HepG2 (cell line): Measurements from ENCODE around the gene FGFR3. TPM values are rescaled to one million over a fixed set of nuclear protein-coding genes. Genes with fewer than 3 reads are reported as not detected.
A peak's percentile ranks its signal among the peaks of the same experiment; 100 is the strongest.

ENCODE experiments used
- ATAC-seq: fragments of 200-7000 bp; cut with Tn5 transposase; 3 replicates; pipeline ENCODE4 v1.9.1; 2020; ENCODE audit warnings: mild to moderate bottlenecking, moderate library complexity
- BruUV-seq: library from RNA; stranded (reverse); fragments of 400-500 nt; replicated peaks from 2 replicates; lab custom pipeline; 2021; lab: Mats Ljungman, UMichigan
- CTCF ChIA-PET: fragments of 300-600 bp; formaldehyde crosslinking; extraction: SDS; loops from one replicate; lab custom pipeline; 2021; ENCODE audit warnings: low total read pairs, inconsistent platforms, low intra/inter-chr PET ratio; lab: Yijun Ruan, JAX
- POLR2A ChIA-PET: fragments of 350-600 bp; sonication (Branson Sonifier 250); formaldehyde crosslinking; loops from one replicate; lab custom pipeline; 2020; ENCODE audit warnings: antibody characterized with exemption, inconsistent platforms; lab: Yijun Ruan, JAX
- DNase-seq: peaks from one replicate; pipeline ENCODE4 v3.0.0-alpha.2; 2015; ENCODE audit warnings: low spot score
- FAIRE-seq: peaks from 3 replicates; lab custom pipeline; 2011; peaks lifted over from hg19 to GRCh38; lab: Jason Lieb, UNC
- H2AFZ ChIP-seq: one replicate; pipeline ENCODE4 v1.6.1; 2011; ENCODE audit warnings: low read length, inconsistent platforms
- H3K27ac ChIP-seq: fragments of 300-600 bp; 3 replicates; pipeline ENCODE4 v1.8.0; 2011; ENCODE audit warnings: mixed run types, mild to moderate bottlenecking, mixed read lengths, low read length, inconsistent platforms; ENCODE audit not compliant: insufficient read depth; ENCODE audit errors: extremely low read length
- H3K27me3 ChIP-seq, 2 experiments: fragments of 200-600 bp in 1 of 2; 2 replicates in 1 of 2; 3 replicates in 1 of 2; pipeline versions ENCODE4 v1.6.0 to v1.8.0; 2011; ENCODE audit warnings: low read length in 2 of 2, mild to moderate bottlenecking in 2 of 2, moderate library complexity in 2 of 2, inconsistent platforms in 1 of 2; ENCODE audit not compliant: insufficient read depth in 2 of 2, control insufficient read depth in 1 of 2
- H3K36me3 ChIP-seq, 2 experiments: fragments of 200-600 bp in 1 of 2; replicated peaks in 1 of 2; 2 replicates in 1 of 2; 3 replicates in 1 of 2; pipeline versions ENCODE4 v1.5.1 to v1.8.0; 2011; ENCODE audit warnings: low read length in 2 of 2, inconsistent platforms in 1 of 2; ENCODE audit not compliant: insufficient read depth in 2 of 2, control insufficient read depth in 1 of 2
- H3K4me1 ChIP-seq: 2 replicates; pipeline ENCODE4 v1.5.1; 2012; ENCODE audit warnings: low read length, inconsistent platforms; ENCODE audit not compliant: insufficient read depth
- H3K4me2 ChIP-seq: 2 replicates; pipeline ENCODE4 v1.6.0; 2011; ENCODE audit warnings: low read depth, low read length, inconsistent platforms
- H3K4me3 ChIP-seq, 3 experiments: fragments of 200-600 bp in 1 of 3; sonication (generic), shearing (Covaris generic) in 1 of 3; replicated peaks in 1 of 3; 2 replicates each; pipeline ENCODE4 v1.5.1; 2011 to 2016; ENCODE audit warnings: low read length in 3 of 3, inconsistent platforms in 2 of 3, low read depth in 2 of 3, mild to moderate bottlenecking in 2 of 3, control low read depth in 1 of 3, mixed read lengths in 1 of 3; ENCODE audit not compliant: insufficient read depth in 1 of 3
- H3K79me2 ChIP-seq: one replicate; pipeline ENCODE4 v1.6.1; 2011; ENCODE audit warnings: low read length, inconsistent platforms; ENCODE audit not compliant: insufficient read depth
- H3K9ac ChIP-seq: 2 replicates; pipeline ENCODE4 v1.6.0; 2011; ENCODE audit warnings: mild to moderate bottlenecking, low read depth, low read length, inconsistent platforms; ENCODE audit not compliant: insufficient read depth
- H3K9me3 ChIP-seq: 2 replicates; pipeline ENCODE4 v1.5.1; 2012; ENCODE audit warnings: mild to moderate bottlenecking, low read length
- H4K20me1 ChIP-seq: 2 replicates; pipeline ENCODE4 v1.6.0; 2011; ENCODE audit warnings: inconsistent platforms, mild to moderate bottlenecking, low read length, moderate library complexity; ENCODE audit not compliant: insufficient read depth
- AGO2 ChIP-seq: fragments of 200-400 bp; formaldehyde crosslinking; optimal IDR thresholded peaks from 2 replicates; pipeline ENCODE3; 2017; ENCODE audit warnings: mild to moderate bottlenecking, low read depth, low read length, moderate library complexity
- CREM ChIP-seq, 2 experiments: sonication (generic) in 1 of 2; formaldehyde crosslinking in 1 of 2; IDR thresholded peaks; 2 replicates each; pipeline versions ENCODE4 v1.4.0 to v1.6.1; 2016 to 2020; ENCODE audit warnings: antibody characterized with exemption in 1 of 2, mild to moderate bottlenecking in 1 of 2, missing genetic modification reagents in 1 of 2
- DMAP1 ChIP-seq: IDR thresholded peaks from 2 replicates; pipeline ENCODE4 v1.6.1; 2016
- HDAC2 ChIP-seq: sonication (generic); formaldehyde crosslinking; IDR thresholded peaks from 2 replicates; pipeline ENCODE4 v1.4.0; 2020; ENCODE audit warnings: missing genetic modification reagents
- HNRNPL ChIP-seq: fragments of 200-400 bp; formaldehyde crosslinking; IDR thresholded peaks from 2 replicates; pipeline ENCODE4 v1.6.1; 2017; ENCODE audit warnings: mild to moderate bottlenecking, low read depth, low read length
- MYC ChIP-seq: sonication (generic); formaldehyde crosslinking; IDR thresholded peaks from 2 replicates; pipeline ENCODE4 v1.9.0; 2021; ENCODE audit warnings: missing genetic modification reagents, borderline replicate concordance
- NFE2 ChIP-seq: sonication (generic); formaldehyde crosslinking; IDR thresholded peaks from 2 replicates; pipeline ENCODE4 v1.4.0; 2020; ENCODE audit warnings: missing genetic modification reagents
- NR2F6 ChIP-seq, 2 experiments: IDR thresholded peaks; 2 replicates each; pipeline ENCODE4 v1.6.1; 2016; ENCODE audit warnings: antibody characterized with exemption in 1 of 2, mild to moderate bottlenecking in 1 of 2
- ZNF687 ChIP-seq: sonication (generic); formaldehyde crosslinking; IDR thresholded peaks from 2 replicates; pipeline ENCODE4 v1.5.1; 2020; ENCODE audit warnings: mild to moderate bottlenecking, missing genetic modification reagents, moderate library complexity
- ZNF709 ChIP-seq: sonication (generic); formaldehyde crosslinking; IDR thresholded peaks from 2 replicates; pipeline ENCODE4 v1.5.0; 2020; ENCODE audit warnings: mild to moderate bottlenecking, missing genetic modification reagents
- WGBS: methylation state at CpG from one replicate; pipeline ENCODE4 v1.1.6; 2017; ENCODE audit warnings: low lambda C conversion rate; 5-methylcytosine and 5-hydroxymethylcytosine counted together
- in situ Hi-C: cut with HindIII; loops from 2 replicates; pipeline ENCODE4 v1.10.0; 2017; ENCODE audit warnings: low pct_unique_long_range_greater_than_20kb; ENCODE audit not compliant: extremely low pct_ligation_motif_present
- intact Hi-C: fragments of 100-400 bp; cut with micrococcal nuclease; formaldehyde crosslinking; loops from one replicate; pipeline ENCODE4 v1.10.0; 2022; ENCODE audit not compliant: unreplicated experiment
- polyA plus RNA-seq, 8 experiments: library from polyadenylated mRNA; depleted of rRNA in 3 of 8; stranded (reverse) in 7 of 8; unstranded in 1 of 8; fragments of >200 nt; fragmentation: Illumina TruSeq in 4 of 8; extraction: Trizol in 4 of 8; gene quantifications; 2 replicates each; pipeline versions ENCODE4 v1.2.1 to v1.2.3, GENCODE V29; 2011 to 2016; ENCODE audit warnings: low read depth in 4 of 8, missing spikeins in 1 of 8, mixed read lengths in 1 of 8; ENCODE audit not compliant: insufficient read depth in 1 of 8
- total RNA-seq, 5 experiments: library from RNA; depleted of rRNA; stranded (reverse); fragments of >200 nt; fragmentation: Illumina TruSeq; extraction: Trizol; gene quantifications; 2 replicates each; pipeline ENCODE4 v1.2.3, GENCODE V29; 2016; ENCODE audit warnings: low read depth in 1 of 5
- TF ChIP-seq, protein P1 (sequence below): sonication (generic); formaldehyde crosslinking; IDR thresholded peaks from 2 replicates; pipeline ENCODE4 v1.4.0; 2020; ENCODE audit warnings: missing genetic modification reagents

FGFR3 gene
- total and polyA plus RNA-seq, 2 of the 13 experiments (the other 11 are each of a cell fraction or from before 2014, with no cell fraction given), result 103 to 109 TPM

- TF ChIP-seq, protein P1, sequence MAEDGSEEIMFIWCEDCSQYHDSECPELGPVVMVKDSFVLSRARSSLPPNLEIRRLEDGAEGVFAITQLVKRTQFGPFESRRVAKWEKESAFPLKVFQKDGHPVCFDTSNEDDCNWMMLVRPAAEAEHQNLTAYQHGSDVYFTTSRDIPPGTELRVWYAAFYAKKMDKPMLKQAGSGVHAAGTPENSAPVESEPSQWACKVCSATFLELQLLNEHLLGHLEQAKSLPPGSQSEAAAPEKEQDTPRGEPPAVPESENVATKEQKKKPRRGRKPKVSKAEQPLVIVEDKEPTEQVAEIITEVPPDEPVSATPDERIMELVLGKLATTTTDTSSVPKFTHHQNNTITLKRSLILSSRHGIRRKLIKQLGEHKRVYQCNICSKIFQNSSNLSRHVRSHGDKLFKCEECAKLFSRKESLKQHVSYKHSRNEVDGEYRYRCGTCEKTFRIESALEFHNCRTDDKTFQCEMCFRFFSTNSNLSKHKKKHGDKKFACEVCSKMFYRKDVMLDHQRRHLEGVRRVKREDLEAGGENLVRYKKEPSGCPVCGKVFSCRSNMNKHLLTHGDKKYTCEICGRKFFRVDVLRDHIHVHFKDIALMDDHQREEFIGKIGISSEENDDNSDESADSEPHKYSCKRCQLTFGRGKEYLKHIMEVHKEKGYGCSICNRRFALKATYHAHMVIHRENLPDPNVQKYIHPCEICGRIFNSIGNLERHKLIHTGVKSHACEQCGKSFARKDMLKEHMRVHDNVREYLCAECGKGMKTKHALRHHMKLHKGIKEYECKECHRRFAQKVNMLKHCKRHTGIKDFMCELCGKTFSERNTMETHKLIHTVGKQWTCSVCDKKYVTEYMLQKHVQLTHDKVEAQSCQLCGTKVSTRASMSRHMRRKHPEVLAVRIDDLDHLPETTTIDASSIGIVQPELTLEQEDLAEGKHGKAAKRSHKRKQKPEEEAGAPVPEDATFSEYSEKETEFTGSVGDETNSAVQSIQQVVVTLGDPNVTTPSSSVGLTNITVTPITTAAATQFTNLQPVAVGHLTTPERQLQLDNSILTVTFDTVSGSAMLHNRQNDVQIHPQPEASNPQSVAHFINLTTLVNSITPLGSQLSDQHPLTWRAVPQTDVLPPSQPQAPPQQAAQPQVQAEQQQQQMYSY, result no peak
- TF ChIP-seq ZNF709 (CRISPR knock-in tag), result 0 out of 2 replicates have a peak, but pooled peaks have one; percentile 34
- peak; percentile 32; the same call in 1 of the 2 replicates for TF ChIP-seq NR2F6 (IDR thresholded peaks at IDR 0.05)
- peak; percentile 47; the same call in 1 of the 2 replicates for TF ChIP-seq NR2F6 (CRISPR knock-in tag; IDR thresholded peaks at IDR 0.05)
Measured at GRCh38 chr4:1797861-1798579, 4.9 kb downstream of the FGFR3 start (continued).

- Histone ChIP-seq H3K27ac (peak overlapping the region; percentile 92), H3K9ac (peak overlapping the region; percentile 46; the same call in 1 of the 2 replicates), H3K36me3 (peaks cover 21 to 41% of the 10 kb centered on the region in 2 experiments; a peak in 4 of 5 replicates), H3K27me3 (no peaks in the 10 kb centered on the region; a peak in 1 of 5 replicates), H3K4me1 (peaks cover 74% of the 10 kb centered on the region), H3K9me3 (no peaks in the 10 kb centered on the region), H4K20me1 (peaks cover 28% of the 10 kb centered on the region), H2AFZ (no peak overlapping the region), H3K4me3 (peak overlapping the region in 1 of 3 experiments; percentile 16; a peak in 2 of 6 replicates), H3K4me2 (peak overlapping the region; percentile 36), H3K79me2 (peaks cover 60% of the 10 kb centered on the region)
- WGBS, result 57% methylated on average over 18 of the region's 30 CpGs
- CTCF ChIA-PET, result no interaction called here
- POLR2A ChIA-PET, result interaction anchor here (0.9 to 28.6 kb wide), 6 partner anchors 8 to 65 kb away, joined by 3 to 1258 read pairs (median 28); no protein-coding TSS in a partner anchor
- FAIRE-seq, result no peak
- intact Hi-C loops (loop anchor here (5.0 kb wide), 1 partner anchor 51 kb away; no protein-coding TSS in a partner anchor), in situ Hi-C loops (no loop called here)
- no TSS peak for BruUV-seq
- no peak for DNase-seq
- no peak for ATAC-seq
- peak; percentile 46; the same call in 1 of the 2 replicates for TF ChIP-seq HNRNPL
- TF ChIP-seq ZNF687 (CRISPR knock-in tag), result peak; percentile 23; the same call in 1 of the 2 replicates
- no peak for TF ChIP-seq CREM (IDR thresholded peaks at IDR 0.05)
- no peak for TF ChIP-seq CREM (CRISPR knock-in tag; IDR thresholded peaks at IDR 0.05)
- TF ChIP-seq NFE2 (CRISPR knock-in tag), result no peak
- TF ChIP-seq HDAC2 (CRISPR knock-in tag), result no peak; the same call in 1 of the 2 replicates
- no peak for TF ChIP-seq DMAP1 (CRISPR knock-in tag)
- TF ChIP-seq MYC (CRISPR knock-in tag), result 0 out of 2 replicates have a peak, but pooled peaks have one; percentile 8
- peak; percentile 96 for TF ChIP-seq AGO2
Measured at GRCh38 chr4:1798580-1799386, 5.7 kb downstream of the FGFR3 start.
